ENCODE measurements around the gene CSNK1G3. TPM values are rescaled to one million over a fixed set of nuclear protein-coding genes. Genes with fewer than 3 reads are reported as not detected.
A peak's percentile ranks its signal among the peaks of the same experiment; 100 is the strongest.

Gene CSNK1G3
- total RNA-seq, 4 donors from 2014 or later: 31.8 to 84.0 (median 55.9) TPM

DNA sequence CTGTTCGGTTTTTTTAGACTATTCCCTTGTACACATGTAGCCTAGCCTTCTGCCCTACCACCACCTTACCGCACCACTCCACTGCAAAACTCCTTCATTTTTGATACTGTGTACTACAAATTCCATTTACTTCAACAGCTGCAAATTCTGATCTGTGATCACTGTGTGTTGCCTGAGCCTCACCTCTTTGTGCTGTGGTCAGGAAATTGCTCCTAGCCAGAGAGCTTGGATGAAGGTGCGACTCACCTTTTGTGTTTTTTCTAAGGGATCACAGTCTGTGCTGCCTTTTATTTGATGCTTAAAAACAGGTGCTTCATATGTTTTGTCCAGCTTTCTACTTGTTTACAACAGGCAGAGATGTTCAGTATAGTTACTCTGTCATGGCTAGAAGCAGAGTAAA, 31.5 kb downstream of the CSNK1G3 start:
- H3K27ac ChIP-seq: no peak overlapping the region
- WGBS, 2 donors (ENCODE audit: low coverage in 1 of 2): 70 to 95% methylated on average over 3 of the region's 3 CpGs
- no peak overlapping the region for H3K4me3 ChIP-seq
- intact Hi-C loops (cut with DNase I; ENCODE audit: low total_unique reads) (no loop called here), in situ Hi-C loops (cut with MboI; ENCODE audit: low pct_ligation_motif_present in 1 of 4, low pct_unique_long_range_greater_than_20kb in 1 of 4, low sequenced_read_pairs in 3 of 4) (no loop called here)
- H3K36me3 ChIP-seq: no peaks in the 10 kb centered on the region
- H3K27me3 ChIP-seq: no peaks in the 10 kb centered on the region
- peaks cover 0 to 24% (median 9%) of the 10 kb centered on the region in 4 donors for H3K4me1 ChIP-seq
- DNase-seq: no peak
- H3K9me3 ChIP-seq: no peaks in the 10 kb centered on the region
- TF ChIP-seq POLR2A (IDR thresholded peaks at IDR 0.05) (no peak), POLR2AphosphoS5 (IDR thresholded peaks at IDR 0.05) (no peak), EP300 (IDR thresholded peaks at IDR 0.05; ENCODE audit: low read depth) (no peak)
- TF ChIP-seq, protein P1, sequence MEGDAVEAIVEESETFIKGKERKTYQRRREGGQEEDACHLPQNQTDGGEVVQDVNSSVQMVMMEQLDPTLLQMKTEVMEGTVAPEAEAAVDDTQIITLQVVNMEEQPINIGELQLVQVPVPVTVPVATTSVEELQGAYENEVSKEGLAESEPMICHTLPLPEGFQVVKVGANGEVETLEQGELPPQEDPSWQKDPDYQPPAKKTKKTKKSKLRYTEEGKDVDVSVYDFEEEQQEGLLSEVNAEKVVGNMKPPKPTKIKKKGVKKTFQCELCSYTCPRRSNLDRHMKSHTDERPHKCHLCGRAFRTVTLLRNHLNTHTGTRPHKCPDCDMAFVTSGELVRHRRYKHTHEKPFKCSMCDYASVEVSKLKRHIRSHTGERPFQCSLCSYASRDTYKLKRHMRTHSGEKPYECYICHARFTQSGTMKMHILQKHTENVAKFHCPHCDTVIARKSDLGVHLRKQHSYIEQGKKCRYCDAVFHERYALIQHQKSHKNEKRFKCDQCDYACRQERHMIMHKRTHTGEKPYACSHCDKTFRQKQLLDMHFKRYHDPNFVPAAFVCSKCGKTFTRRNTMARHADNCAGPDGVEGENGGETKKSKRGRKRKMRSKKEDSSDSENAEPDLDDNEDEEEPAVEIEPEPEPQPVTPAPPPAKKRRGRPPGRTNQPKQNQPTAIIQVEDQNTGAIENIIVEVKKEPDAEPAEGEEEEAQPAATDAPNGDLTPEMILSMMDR (IDR thresholded peaks at IDR 0.05): no peak

DNA sequence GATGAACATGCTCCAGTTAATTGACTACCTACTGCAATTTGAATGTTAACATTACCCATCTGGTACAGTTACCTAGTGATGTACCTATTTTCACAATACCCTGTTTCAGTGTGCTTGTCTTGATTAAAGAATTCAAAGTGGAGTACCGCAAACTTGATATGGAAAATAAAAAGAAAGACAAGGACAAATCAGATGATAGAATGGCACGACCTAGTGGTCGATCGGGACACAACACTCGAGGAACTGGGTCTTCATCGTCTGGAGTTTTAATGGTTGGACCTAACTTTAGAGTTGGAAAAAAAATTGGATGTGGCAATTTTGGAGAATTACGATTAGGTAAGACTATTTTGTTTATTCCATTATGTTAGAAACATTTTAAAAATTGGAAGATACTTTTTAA, 33.5 kb downstream of the CSNK1G3 start:
- H3K36me3 ChIP-seq: no peaks in the 10 kb centered on the region
- peak; percentile 21 for DNase-seq
- H3K9me3 ChIP-seq: no peaks in the 10 kb centered on the region
- TF ChIP-seq POLR2AphosphoS5 (IDR thresholded peaks at IDR 0.05): no peak
- TF ChIP-seq, protein P1 (IDR thresholded peaks at IDR 0.05): peak; percentile 19 to 52 (median 48)
- in situ Hi-C loops (cut with MboI; ENCODE audit: low pct_ligation_motif_present in 1 of 4, low pct_unique_long_range_greater_than_20kb in 1 of 4, low sequenced_read_pairs in 3 of 4) (no loop called here), intact Hi-C loops (cut with DNase I; ENCODE audit: low total_unique reads) (no loop called here)
- H3K4me3 ChIP-seq: no peak overlapping the region
- WGBS, 2 donors (ENCODE audit: low coverage in 1 of 2): 71 to 84% methylated on average over 7 of the region's 7 CpGs
- no peak overlapping the region for H3K27ac ChIP-seq
- H3K27me3 ChIP-seq: no peaks in the 10 kb centered on the region
- peaks cover 0 to 27% (median 12%) of the 10 kb centered on the region in 4 donors for H3K4me1 ChIP-seq

DNA sequence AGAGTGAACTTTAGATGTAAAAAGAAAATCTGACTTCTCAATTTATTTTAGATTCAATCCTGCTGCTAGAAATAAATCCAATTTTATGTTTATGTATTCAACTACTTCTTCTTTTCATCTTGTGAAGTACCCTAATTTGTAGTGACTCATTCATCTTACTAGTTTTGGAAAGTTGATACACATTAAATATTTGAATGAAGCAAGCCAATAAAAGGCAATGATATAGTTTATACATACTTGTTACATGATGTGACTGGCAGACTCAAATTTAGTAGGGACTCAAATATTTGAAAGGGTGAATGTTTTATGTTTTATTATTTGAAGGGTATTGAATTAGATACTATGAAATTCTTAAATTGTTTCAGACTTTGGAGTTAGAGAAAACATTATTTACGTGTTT, 34.7 kb downstream of the CSNK1G3 start:
- in situ Hi-C loops (cut with MboI; ENCODE audit: low pct_ligation_motif_present in 1 of 4, low pct_unique_long_range_greater_than_20kb in 1 of 4, low sequenced_read_pairs in 3 of 4) (no loop called here), intact Hi-C loops (cut with DNase I; ENCODE audit: low total_unique reads) (no loop called here)
- Histone ChIP-seq H3K9me3 (no peaks in the 10 kb centered on the region), H3K27ac (no peak overlapping the region), H3K27me3 (no peaks in the 10 kb centered on the region), H3K4me3 (no peak overlapping the region), H3K36me3 (no peaks in the 10 kb centered on the region), H3K4me1 (peaks cover 0 to 27% (median 12%) of the 10 kb centered on the region in 4 donors)
- TF ChIP-seq POLR2A (IDR thresholded peaks at IDR 0.05) (no peak), POLR2AphosphoS5 (IDR thresholded peaks at IDR 0.05) (no peak), EP300 (IDR thresholded peaks at IDR 0.05; ENCODE audit: low read depth) (no peak)
- TF ChIP-seq, protein P1 (IDR thresholded peaks at IDR 0.05): no peak
- 83 to 96% methylated on average over 1 of the region's 1 CpG for WGBS, 2 donors (ENCODE audit: low coverage in 1 of 2)
- no peak for DNase-seq

DNA sequence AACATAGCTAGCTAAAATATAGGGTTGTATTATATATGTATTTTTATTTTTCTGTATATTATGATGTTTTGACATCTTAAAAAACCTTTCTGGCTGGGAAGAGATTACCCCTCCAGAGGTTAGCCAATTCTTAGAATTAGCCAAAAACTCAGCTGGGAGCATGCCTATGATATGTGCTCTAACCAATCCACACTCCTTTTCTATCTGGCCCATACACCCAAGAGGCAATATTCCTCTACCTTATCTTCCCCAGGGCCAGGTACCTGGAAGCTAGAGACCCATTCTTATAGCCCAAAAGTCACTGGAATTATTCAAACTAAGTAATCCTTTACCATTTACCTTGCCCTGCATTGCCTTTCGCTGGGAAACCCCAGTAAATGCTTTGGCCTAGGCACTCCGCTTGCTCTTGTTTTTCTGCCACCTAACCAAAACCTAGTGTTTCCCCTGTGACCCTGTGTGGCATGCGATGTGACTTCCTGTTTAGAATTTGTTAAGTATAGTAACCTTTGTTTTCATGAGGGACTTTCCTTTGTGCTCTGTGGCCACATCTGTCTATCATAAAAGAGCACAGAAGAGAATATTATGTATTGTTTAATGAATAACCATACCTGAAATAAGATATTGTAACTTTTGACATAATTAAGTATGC, 37.4 kb downstream of the CSNK1G3 start:
- Histone ChIP-seq H3K36me3 (no peaks in the 10 kb centered on the region), H3K27me3 (no peaks in the 10 kb centered on the region), H3K27ac (no peak overlapping the region), H3K9me3 (no peaks in the 10 kb centered on the region), H3K4me1 (peaks cover 0 to 16% (median 3%) of the 10 kb centered on the region in 4 donors), H3K4me3 (no peak overlapping the region)
- 10 to 57% methylated on average over 1 to 3 of the region's 3 CpGs for WGBS, 2 donors (ENCODE audit: low coverage in 1 of 2)
- no peak for TF ChIP-seq POLR2A (IDR thresholded peaks at IDR 0.05)
- peak; percentile 34 for DNase-seq
- intact Hi-C loops (cut with DNase I; ENCODE audit: low total_unique reads) (no loop called here), in situ Hi-C loops (cut with MboI; ENCODE audit: low pct_ligation_motif_present in 1 of 4, low pct_unique_long_range_greater_than_20kb in 1 of 4, low sequenced_read_pairs in 3 of 4) (no loop called here)

DNA sequence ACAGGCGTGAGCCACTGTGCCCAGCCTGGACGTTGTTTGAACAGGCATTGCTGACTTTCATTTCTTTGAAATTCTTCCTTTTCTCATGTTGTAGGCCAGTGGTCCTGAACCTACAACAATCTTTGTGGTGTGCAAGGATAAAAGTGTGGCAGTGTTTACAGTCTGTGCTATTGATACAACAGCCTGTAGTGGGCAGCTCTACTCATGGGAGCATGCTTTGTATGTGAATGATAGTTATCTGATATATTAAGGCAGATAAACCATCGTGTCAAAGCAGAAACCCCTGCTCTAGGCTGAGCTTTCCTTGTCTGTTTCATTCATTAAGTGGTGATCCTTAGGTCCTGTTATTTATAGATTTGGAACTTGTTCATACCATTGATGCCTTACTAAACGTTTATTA, 42.6 kb downstream of the CSNK1G3 start:
- Histone ChIP-seq H3K27ac (no peak overlapping the region), H3K9me3 (no peaks in the 10 kb centered on the region), H3K4me3 (no peak overlapping the region), H3K36me3 (peaks cover 0 to 10% (median 0%) of the 10 kb centered on the region in 4 donors), H3K4me1 (peaks cover 0 to 20% (median 7%) of the 10 kb centered on the region in 4 donors), H3K27me3 (no peaks in the 10 kb centered on the region)
- intact Hi-C loops (cut with DNase I; ENCODE audit: low total_unique reads): no loop called here
- in situ Hi-C loops (cut with MboI; ENCODE audit: low pct_ligation_motif_present in 1 of 4, low pct_unique_long_range_greater_than_20kb in 1 of 4, low sequenced_read_pairs in 3 of 4): no loop called here
- DNase-seq: no peak
- WGBS, 2 donors (ENCODE audit: low coverage in 1 of 2): 75 to 79% methylated on average over 4 of the region's 4 CpGs
- TF ChIP-seq POLR2A (IDR thresholded peaks at IDR 0.05) (no peak), POLR2AphosphoS5 (IDR thresholded peaks at IDR 0.05) (no peak), EP300 (IDR thresholded peaks at IDR 0.05; ENCODE audit: low read depth) (no peak)
- TF ChIP-seq, protein P1 (IDR thresholded peaks at IDR 0.05): no peak
